HG02870 (cell line): ENCODE data around the gene PHTF1.
"Not testable (repeated sequence)": the region's sequence is repeated elsewhere in the genome, so short reads cannot be mapped to it uniquely, and the experiment has no call there.

Experiments
- ATAC-seq: cut with Tn5 transposase; IDR thresholded peaks from one replicate; pipeline ENCODE4 v1.9.1; 2021; ENCODE audit warnings: mild to moderate bottlenecking, moderate library complexity; ENCODE audit not compliant: unreplicated experiment

PHTF1 gene

DNA sequence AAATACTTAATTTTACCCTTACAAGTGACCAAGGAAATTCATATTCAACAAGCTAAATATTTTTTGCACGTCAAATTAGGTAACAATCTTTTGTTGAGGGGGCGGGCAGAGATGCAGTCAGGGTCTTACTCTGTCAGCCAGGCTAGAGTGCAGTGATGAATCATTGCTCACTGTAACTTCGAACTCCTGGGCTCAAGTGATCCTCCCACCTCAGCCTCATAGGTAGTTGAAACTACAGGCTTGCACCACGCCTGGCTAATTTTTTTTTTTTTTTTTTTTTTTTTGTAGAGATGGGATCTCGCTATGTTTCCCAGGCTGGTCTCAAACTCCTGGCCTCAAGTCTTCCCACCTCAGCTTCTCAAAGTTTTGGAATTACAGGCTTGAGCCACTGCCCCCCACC, 26.5 kb downstream of the PHTF1 start:
- no peak for ATAC-seq

DNA sequence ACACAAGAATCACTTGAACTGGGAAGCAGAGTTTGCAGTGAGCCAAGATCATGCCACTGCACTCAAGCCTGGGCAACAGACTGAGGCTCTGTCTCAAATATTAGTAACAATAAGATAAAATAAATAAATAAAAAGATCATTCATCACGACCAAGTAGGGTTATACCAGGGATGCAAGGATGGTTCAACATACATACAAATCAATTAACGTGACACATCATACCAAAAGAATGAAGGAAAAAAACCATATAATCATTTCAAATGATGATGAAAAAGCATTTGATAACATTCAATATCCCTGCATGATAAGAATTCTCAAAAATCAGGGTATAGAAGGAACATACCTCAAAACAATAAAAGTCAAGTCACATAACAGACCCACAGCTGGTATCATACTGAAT, 38.3 kb downstream of the PHTF1 start:
- ATAC-seq = no peak

DNA sequence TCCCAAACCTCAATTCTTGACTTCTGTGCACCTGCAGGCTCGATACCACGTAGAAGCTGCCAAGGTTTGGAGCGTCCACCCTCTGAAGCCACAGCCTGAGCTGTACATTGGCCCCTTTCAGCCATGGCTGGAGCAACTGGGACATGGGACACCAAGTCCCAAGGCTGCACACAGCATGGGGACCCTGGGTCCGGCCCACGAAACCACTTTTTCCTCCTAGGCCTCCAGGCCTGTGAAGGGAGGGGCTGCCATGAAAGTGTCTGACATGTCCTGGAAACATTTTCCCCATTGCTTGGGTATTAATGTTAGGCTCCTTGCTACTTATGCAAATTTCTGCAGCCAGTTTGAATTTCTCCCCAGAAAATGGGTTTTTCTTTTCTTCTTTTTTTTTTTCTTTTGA, 40.7 kb downstream of the PHTF1 start:
- ATAC-seq = not testable (repeated sequence)

DNA sequence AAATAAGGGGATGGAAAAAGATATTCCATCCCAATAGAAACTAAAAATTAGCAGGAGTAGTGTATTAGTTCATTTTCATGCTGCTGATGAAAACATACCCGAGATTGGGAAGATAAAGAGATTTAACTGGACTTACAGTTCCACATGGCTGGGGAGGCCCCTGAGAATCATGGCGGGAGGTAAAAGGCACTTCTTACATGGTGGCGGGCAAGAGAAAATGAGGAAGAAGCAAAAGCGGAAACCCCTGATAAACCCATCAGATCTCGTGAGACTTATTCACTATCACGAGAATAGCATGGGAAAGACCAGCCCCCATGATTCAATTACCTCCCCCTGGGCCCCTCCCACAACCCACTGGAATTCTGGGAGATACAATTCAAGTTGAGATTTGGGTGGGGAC, 41.8 kb downstream of the PHTF1 start:
- not testable (repeated sequence) for ATAC-seq

DNA sequence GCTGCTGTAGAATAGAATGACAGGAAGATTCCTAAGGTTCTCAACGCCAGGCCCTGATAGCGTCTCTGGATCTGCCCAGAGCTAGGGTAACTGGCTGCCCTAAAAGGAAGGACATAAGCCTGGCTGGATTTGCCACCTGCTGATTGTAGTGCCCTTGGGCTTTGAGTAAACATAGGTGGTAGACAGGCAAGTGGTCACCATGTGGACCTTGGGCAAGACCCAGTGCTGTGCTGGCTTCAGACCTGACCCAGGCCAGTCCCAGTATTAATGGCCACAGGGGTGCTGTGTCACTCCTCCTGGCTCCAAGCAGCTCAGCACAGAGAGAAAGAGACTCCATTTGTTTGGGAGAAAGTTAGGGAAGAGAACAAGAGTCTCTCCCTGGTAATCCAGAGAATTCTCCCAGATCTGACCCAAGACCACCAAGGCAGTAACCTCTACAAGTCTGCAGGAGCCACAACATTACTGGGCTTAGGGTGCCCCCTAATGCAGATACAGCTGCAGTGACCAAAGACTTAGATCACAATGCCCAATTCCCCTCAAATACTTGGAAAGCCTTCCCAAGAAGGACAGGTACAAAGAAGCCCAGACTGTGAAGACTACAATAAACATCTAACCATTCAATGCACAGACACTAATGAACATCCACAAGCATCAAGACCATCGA, 44.5 kb downstream of the PHTF1 start:
- no peak for ATAC-seq

DNA sequence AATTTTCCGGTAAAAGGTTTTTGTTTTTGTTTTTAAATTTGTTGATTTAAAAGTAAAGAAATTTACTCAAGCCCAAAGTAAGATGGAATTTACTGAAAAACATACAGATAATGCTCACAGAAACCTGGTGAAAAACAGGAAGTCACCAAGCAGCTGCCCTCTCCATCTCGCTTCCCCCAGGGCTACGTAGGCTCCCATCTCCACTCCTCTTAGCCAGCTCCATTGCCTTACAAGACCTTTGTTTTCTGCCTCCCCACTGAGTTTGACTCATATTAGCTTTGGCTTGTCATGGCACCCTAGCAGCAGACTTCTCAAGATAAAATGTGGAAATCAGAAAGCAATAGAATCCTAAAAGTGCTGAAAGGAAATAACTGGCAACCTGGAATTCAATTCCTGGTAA, 57.9 kb downstream of the PHTF1 start:
- ATAC-seq = no peak

DNA sequence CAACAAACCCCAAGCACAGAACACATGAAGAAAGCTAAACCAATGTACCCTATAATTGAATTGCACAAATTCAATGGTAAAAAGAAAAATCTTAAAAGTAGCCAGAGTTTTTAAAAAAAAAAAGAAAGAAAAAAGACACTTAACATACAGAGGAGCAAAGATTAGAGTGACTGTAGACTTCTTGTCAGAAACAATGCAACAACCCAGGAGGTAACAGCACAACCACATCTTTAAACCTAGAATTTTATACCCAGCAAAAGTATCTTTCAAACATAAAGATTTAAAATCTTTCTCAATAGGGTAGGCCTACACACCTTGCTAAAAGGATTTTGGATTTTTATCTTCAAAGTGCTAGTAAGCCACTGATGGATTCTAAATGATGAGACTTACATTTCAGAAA, 64.4 kb downstream of the PHTF1 start:
- ATAC-seq = no peak

DNA sequence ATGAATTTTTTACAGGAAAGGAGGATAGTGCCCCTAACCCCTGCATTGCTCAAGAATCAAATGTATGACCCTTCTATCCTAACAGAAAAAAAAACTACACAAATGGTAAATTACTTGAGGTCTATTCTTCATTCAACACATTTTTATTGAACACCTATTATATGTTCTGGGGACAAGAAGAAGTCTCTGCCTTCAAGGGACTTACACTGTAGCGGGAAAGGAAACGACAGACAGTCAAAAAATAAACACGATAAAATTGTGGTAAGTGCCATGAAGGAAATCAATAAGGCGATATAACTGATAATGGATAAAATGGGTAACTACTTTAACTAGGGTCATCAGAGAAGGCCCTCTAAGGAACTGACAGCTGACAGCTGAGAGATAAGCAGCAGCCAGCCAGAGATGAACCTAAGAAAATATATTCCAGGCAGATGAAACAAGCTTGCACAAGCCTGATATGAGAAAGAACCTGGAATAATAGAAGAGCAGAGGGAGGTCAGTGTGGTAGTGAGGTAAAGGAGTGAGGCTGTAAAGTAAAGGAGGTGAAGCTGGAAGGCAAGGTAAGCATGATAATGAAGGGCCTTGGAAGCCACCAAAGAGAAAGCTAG, 66.4 kb downstream of the PHTF1 start:
- ATAC-seq = no peak

DNA sequence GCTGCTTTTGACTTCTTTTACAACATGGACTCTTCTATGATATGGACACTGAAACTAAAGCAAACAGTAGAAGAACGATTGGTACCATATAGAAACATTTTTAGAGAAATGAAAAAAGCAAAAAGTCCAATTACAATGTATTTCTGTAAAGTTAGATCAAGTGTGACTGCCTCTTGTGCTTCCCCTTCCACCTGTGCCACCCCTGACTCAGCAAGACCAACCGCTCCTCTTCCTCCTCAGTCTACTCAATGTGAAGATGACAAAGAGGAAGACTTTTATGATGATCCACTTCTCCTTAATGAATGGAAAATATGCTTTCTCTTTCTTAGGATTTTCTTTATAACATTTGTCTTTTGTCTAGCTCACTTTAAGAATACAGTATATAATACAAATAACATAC, 66.9 kb downstream of the PHTF1 start:
- no peak for ATAC-seq

DNA sequence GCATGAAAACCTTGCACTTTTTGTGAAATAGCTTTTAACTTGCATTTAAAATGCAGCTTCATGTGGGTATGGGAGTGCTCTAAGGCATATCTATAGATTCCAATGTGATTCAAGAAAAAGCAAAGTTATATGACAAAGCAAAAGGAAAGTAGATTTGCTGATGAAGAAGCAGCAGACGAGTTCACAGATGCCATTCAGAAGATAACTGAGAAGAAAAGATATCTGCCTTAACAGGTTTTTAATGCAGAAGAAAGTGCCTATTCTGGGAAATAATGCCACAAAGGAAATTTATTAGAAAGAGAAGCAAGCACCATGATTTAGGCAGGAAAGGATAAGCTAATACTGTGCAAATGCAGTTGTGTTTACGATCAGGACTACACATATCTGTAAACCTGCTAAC, 68.1 kb downstream of the PHTF1 start:
- no peak for ATAC-seq

DNA sequence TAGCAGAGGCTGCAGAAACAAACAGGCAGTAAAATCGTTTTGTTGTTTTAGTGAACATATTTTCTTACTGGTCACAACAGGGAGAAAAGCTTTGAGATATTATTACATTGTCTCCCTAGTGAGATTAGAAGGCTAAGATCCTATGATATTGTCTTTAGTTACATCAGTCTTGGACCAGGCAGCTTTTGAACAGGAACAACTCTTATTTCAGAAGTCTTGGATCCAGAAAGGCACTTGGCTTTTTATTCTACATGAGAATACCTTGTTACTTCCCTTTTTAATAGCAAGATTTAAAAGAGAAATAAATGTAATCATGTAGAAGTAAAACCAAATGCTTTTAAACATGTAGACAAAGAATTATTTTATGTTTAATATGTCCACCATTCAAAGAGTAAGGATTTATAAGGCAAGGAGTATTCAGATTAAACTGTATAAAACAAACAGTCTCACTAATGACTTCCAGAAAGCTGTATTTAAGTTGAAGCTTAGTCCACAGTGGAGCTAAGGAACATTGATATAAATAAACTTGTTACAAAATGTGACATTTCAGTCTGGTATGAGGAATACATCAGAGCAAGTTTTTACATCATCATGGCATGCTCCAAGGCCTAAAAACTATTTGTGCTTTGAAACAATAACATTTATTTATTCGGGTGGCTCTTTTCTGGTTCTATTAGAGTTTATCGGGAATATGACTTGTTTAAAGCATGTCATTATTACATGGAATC, 72.2 kb downstream of the PHTF1 start:
- ATAC-seq = no peak

DNA sequence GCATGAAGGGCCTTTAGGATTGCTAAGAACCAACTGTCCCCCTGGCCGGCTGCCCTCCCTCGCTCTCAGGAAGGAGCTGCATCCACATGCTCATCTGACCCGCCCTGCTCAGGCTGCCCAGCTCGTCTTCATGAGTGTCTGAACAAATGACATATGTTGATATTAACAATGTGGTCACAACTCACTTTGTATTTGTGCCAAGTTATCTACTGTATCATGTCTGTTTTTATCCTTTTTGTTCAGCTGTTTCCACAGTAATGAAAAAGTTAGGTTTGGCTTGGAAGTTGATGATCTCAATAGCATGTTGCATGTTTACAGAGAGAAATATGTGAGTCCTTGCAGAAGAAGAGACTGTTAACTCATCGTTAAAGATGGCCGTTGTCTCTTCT, 75.1 kb downstream of the PHTF1 start:
- ATAC-seq = no peak

DNA sequence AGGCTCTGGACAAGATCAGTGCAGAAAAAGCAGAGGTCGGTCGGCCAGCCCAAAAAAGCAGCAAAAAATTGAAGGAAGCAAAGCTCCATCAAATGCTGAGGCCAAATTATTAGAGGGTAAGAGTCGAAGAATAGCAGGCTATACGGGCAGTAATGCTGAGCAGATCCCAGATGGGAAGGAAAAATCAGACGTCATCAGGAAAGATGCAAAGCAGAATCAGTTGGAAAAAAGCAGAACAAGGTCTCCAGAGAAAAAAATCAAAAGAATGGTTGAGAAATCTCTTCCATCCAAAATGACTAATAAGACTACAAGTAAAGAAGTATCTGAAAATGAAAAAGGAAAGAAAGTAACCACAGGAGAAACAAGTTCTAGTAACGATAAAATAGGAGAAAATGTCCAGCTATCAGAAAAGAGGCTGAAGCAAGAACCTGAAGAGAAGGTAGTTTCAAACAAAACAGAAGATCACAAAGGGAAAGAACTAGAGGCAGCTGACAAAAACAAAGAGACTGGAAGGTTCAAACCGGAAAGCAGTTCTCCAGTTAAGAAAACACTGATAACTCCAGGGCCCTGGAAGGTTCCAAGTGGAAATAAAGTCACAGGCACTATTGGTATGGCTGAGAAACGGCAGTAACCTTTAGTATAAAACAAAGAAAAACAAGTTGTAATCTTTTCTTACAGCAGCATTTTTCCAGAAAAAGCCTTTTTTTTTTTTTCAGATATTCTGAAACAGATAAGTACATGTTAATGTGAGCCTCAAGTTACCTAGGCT, 75.7 kb downstream of the PHTF1 start:
- ATAC-seq = no peak

DNA sequence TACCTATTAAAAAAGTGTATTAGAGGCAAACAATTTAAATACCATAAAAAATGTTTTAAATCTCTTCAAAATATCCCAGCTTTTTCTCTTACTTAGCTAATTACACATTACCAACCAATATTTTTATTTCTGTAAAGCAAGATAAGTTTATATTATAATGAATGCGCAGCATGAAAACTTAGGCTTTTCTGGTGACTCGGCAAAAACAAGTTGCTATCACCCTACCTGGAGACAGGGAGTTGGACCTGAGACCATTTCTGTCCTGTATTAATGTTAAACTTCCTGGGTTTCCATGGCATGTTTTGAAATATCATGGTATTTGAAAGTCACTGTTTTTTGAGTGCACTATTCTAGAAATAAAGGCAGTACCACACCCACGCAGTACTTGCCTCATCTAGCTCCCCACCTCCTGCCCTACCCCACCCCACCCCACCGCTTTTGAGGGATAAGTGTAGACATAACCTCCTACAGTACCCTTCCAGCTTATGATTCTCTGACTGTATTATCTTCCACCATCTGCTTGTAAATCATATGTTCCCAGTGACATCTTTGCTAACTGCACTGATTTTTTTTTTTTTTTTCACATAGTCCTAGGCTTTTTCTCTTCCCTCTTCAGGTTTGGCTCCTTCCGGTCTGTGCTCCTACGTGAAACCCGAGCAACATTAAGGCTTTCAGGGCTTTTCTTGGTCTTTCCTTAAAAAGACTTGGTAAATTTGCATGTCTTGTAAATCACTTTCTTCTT, 77.5 kb downstream of the PHTF1 start:
- ATAC-seq = no peak

DNA sequence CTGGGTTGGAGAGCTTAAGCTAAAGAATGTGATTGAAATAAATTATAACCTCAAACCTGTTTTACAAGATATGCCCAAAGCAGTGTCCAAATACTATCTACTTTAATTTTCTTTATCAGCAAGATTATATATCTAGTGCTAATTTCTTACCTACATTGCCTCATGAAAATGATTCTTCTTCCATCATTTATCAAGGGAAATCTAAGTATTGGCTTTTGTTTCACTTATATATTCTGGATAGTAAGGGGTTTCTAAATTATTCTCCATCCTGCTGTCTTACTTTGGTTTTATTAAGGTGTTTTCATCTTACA, 81.2 kb downstream of the PHTF1 start:
- no peak for ATAC-seq

DNA sequence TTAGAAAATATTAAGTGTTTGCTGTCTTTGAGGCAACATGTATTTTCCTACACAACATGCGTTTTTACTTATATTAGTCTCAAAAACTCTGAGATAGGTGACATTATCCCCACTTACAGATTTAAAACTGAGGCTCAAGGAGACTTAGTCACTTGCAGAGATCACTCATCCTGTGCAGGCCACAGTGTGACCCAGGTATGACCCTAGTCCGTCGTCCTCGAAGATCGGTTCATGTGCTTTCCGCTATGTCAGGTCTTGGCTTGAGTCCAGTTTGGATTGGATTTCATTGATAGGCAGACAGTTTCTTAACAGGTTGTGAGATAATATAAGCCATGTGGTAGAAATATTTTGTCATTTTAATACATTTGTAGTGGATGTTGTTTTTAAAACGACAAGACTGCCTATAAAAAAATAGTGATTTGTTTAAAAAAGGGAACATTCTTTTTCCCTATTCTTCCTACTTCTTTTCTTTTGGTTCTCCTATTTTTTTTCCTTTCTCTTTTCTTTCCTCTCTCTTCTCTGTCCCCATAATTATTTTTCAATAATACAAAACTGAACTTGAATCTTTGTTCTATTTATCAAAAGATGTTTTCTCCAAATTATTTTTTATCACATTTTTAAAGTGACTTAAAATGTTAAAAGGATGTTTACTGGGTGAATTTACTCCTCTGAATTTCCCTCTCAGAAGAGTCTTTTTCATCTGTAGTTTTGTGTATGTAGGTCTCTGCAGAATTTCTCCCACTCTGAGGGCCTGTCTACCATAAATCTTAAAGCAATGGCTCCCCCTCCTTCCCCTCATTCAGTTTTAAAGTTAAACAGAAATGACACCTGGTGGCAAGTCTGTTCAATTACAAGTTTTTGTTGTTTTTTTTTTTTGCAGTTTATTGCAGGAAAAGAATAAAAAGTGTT, 81.8 kb downstream of the PHTF1 start:
- ATAC-seq = no peak

DNA sequence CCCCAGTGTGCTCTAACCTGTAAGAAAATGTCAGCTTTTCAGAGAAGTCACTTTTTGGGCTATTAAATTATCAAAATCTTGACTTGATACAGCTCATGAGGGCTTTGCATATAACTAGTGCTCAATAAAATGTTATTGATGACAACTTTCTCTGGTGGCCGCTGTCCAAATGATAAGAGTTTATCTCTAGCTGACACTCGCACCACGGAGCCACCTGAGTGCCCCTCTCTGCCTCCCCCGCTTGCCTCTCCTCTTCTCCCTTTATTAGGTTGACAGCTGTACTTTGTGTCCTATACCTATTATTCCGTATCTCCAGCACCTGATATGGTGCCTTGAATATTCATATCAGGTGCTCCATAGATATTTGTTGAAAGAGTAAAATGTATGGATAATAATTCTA, 82.8 kb downstream of the PHTF1 start:
- ATAC-seq = no peak

DNA sequence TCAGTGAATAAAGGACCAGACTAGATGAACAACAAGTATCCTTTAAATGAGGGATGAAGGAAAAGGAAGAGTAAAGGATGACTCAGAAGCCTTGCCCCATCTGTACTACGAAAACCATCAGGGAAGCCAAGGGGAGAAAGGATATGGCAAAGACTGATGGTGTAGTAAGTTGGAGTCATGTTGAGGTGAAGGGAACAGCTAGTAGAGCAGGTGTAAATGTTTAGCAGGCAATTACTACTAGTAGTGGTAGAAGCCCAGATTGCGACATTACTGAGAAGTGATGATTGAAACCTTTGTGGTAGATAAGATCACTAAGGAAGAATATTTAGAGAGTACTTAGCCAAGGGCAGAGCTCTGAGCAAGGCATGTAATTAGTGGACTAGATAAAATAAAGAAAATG, 84.0 kb downstream of the PHTF1 start:
- no peak for ATAC-seq

DNA sequence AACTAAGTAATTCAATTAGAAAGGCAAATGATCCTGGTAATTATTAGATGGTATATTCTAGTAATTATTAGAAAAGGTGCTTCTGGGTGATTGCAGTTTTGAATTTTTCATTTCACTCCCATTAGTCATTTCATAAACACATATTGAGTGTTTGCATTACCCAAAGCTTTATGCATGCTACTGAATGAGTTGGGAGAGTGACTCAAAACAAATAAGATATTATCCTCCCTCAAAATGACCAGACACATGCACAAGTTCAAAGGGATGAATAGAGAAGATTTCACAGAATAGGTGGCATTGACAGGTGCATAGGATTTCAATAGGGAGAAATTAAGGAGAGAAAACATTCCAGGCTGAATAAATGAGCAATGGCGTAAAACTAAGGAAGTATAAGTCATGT, 84.7 kb downstream of the PHTF1 start:
- ATAC-seq = no peak

DNA sequence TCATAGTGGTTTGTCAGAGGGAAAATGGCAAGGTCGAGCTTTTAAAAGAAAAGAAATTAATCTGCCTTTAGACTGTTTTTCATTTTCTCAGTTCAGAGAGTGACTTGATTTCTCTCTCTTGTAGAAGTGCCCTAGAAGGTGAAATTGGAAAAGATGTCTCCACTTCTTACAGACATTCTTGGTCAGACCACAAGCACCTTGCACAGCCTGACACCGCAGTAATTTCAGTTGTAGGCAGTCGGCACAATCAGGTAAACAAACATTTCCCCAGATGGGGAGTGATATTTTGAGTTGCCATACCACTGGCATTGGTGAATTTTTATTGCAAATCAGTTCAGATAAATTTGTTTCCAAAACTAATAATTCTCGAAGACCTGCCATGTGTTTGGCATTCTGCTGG, 86.8 kb downstream of the PHTF1 start:
- ATAC-seq = no peak
